ENCODE measurements around the gene MED9.
"Not testable (repeated sequence)": the region's sequence is repeated elsewhere in the genome, so short reads cannot be mapped to it uniquely, and the experiment has no call there.

The MED9 gene

DNA sequence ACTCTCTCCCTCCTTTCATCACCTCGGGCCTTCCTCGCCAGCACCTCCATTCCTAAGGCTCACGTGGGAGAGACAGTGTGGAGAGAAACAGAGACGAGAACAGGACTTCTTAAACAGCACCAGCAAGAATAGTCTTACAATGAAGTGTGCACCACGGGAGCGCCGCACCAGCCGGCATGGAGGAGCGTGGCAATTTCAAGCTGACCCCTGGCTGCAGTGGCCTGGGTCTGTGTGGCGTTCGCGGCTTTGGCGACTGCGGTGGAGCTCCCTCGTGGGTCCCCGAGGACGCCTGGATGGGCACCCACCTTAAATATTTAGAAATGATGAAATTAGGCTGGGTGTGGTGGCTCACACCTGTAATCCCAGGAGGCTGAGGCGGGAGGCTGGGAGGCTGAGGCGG is 20.5 kb upstream of the MED9 start:
- DNase-seq, result no peak

GRCh38 chr17:17457680-17458079 is 19.1 kb upstream of the MED9 start:
- no peak for DNase-seq

DNA sequence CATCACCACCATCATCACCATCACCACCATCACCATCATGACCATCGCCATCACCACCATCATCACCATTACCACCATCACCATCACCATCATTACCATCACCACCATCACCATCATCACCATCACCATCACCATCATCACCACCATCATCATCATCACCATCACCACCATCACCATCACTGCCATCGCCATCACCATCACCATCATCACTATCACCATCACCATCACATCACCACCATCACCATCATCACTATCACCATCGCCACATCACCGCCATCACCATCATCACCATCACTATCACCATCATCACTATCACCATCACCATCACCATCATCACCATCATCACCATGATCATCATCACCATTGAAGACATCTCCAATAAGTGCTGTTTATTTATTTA is 16.8 kb upstream of the MED9 start:
- DNase-seq, result no peak

- DNase-seq, result no peak
These were observed 14.6 kb upstream of the MED9 start for GRCh38 chr17:17462048-17462824.

DNA sequence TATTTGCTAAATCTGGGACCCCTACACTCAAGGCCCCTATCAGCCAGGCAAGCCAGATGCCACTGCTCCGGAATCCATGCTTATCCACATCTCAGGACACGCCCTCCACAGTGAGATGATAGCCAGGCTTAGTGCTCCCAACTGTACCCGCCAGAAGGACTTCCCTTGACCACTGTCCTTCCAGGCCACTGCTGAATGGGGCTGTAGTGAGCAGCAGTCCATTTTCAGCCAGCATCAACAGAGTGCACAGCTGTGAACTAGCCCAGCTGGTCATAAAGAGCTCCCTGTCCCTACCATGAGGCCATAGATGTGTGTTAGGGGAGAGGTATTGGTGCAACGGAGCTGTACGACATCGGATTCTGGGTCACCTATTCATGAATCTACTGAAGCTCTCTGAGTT is 13.0 kb upstream of the MED9 start:
- DNase-seq, result no peak

DNA sequence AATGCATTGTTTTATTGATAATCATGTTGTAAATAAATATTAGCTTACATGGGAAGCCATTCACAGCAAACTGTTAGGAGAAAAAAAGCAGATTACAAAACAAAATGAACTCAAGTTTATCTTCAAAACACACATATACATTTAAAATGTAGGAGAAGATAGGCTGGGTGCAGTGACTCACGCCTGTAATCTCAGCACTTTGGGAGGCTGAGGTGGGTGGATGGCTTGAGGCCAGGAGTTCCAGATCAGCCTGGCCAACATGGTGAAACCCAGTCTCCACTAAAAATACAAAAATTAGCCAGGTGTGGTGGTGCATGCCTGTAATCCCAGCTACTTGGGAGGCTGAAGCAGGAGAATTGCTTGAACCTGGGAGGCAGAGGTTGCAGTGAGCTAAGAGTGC is 10.9 kb upstream of the MED9 start:
- not testable (repeated sequence) for DNase-seq

DNA sequence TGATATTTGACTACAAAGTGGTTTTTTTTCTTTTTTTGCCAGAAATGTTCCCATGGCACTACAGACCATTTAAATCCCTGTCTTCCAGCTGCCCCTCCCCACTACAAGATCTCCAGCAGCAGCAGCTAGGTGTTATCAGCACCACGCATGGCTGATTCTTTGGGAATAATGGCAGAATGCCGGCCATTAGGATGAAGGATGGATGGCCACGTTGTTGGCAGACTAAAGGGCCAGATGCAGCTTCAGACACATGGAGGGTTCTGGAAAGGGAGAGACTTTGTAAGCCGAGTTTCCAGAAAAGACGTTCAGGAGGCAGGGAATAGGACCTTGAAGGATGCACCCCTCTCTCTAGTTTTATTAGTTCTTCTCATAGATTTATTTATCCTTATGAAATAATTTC is 10.3 kb upstream of the MED9 start:
- DNase-seq, result no peak

DNA sequence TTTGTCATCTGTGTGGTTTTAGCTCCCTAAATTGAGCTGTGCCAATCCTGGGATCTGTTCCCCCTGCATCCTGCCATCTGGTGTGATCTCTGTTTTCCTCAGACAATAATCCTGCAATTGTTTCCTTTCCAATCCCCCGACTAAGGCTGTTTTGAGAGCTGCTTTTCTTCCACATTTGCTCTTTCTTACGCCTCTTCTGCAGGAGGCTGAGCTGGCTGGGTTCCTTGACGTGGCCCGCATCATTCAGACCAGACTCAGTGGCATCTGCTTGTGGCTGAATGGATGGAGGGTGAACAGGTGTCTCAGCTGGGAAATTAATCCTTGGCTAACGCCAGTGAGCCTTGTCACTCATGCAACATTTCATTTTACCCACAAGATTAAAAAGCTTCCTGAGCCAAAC is 9.8 kb upstream of the MED9 start:
- no peak for DNase-seq

GRCh38 chr17:17467720-17468119 is 9.1 kb upstream of the MED9 start:
- DNase-seq, result no peak

GRCh38 chr17:17468217-17469010 is 8.4 kb upstream of the MED9 start:
- no peak for DNase-seq

DNA sequence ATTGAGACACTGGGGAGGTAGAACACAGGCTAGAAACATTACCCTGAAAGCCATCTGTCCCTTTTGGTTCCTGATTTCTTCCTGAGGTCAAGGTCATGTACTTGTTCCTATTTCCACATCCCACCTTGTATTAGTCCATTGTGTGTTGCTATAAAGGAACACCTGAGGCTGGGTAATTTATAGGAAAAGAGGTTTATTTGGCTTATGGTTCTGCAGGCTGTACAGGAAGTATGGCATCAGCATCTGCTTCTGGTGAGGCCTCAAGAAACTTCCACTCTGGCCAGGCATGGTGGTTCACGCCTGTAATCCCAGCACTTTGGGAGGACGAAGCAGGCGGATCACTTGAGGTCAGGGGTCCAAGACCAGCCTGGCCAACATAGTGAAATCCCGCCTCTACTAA is 7.4 kb upstream of the MED9 start:
- DNase-seq, result no peak

DNA sequence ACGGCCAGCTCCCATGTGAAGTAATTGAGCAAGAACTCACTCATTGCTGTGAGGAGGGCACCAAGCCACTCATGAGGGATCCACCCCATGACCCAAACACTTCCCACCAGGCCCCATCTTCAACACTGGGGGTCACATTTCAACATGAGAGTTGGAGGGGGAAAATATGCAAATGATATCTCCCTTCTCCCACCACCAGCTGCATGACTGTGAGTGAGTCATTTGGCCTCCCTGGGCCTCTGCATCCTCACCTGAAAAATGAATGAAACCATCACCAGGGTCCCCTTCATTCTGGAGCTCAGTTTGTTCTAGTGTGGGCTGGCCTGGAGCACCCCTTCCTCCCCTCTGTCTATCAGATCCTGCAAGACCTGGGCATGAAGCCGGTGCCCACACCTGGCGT is 6.8 kb upstream of the MED9 start:
- no peak for DNase-seq

- no peak for DNase-seq
These were observed 4.4 kb upstream of the MED9 start for GRCh38 chr17:17472333-17472920.

GRCh38 chr17:17474341-17474740 is 2.5 kb upstream of the MED9 start:
- no peak for DNase-seq

GRCh38 chr17:17479209-17479608 is 2.4 kb downstream of the MED9 start:
- DNase-seq, result no peak

DNA sequence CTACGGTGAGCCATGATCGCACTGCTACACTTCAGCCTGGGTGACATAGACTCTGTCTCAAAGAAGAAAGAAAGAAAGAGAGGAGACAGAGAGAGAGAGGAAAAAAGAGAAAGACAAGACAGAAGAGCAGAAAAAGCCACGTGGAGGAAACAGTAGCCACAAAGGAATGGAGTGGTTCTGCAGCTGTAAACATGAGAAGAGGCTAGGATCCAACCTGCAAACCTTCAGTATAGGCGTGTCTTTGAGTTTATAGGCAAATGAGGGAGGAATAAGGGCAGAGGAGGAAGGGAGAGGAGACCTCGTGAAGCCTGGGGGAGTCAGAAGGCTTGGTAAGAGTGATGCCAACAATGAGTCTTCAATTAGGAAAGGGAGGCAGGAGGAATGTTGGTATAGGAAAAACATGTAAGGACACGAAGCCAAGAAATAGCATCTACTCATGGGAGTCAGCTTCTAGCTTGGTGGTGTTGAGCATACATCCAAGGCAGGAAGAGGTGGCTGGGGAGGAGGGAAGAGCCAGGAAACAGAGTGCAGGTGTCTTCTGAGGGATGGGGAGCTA is 3.9 kb downstream of the MED9 start:
- DNase-seq, result no peak

DNA sequence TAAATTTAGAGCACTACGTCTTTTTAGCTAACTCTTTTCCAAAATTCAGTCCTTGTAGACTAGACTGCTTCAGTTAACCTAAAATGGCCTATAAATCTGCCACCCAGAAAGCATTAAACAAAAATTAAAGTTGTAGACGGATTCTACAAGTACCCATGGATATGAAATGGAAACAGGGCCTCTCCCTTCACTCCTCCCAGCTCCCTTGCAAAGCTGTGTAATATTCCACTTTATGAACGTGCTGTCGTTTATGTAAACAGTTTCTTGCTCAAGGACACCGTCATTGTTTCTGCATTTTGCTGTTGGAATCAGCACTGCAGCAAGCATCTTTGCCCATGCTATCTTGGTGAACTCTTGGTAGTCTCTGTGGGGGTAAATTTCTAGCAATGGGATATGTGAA is 5.1 kb downstream of the MED9 start:
- DNase-seq, result no peak

- no peak for DNase-seq
These were observed 7.7 kb downstream of the MED9 start for GRCh38 chr17:17484451-17484899.

GRCh38 chr17:17485420-17485819 is 8.6 kb downstream of the MED9 start:
- DNase-seq, result no peak

- not testable (repeated sequence) for DNase-seq
These were observed 9.6 kb downstream of the MED9 start for GRCh38 chr17:17486416-17486815.

GRCh38 chr17:17487998-17488397 is 11.2 kb downstream of the MED9 start:
- no peak for DNase-seq

GRCh38 chr17:17491031-17491471 is 14.3 kb downstream of the MED9 start:
- no peak for DNase-seq

DNA sequence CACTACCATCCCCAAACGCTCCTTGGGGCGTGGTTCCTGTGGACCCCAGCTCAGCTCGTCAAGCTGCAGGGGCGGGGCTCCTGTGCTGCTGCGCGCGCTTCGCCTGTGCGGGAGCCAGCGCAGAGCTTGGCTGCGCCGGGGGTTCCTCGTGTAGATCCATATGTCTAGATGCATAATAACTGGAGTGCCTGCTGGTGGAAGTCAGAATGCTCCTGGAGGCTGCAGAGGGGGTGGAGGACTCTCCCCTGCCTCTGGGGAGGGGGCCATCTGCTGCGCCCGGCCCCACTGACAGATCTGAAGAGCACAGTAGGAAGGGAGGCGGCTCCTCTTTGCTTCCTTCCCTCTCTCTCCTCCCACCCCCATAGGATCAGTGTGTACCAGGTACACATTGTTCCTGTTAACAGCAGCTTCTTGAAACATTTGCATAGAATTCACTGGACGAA is 14.8 kb downstream of the MED9 start:
- DNase-seq, result no peak

DNA sequence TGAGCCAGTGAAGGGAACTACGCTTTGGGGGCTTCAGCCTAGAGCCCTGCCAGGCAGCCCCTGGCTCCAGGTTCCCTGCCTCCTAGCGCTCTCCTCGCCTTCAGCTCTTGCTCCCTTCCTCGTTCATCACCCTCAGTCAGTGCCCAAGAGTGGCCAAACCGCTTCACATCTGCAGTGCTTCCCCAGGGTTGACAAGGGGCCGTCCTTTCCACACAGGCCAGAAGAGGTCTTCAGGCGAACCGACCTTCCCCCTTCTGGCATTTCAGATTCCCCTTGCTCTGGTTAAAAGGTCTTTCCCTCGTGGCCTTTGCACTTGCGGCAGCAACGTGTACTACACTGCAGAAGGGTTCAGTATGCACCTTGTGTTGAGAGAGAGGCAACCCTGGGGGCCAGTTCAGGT is 15.3 kb downstream of the MED9 start:
- DNase-seq, result no peak

Measured in activated T-cell treated with anti-CD3 and anti-CD28 coated beads, Interleukin-2, amount 50 U/mL, for 1 hour (primary cell).